ENCODE data around the gene ICA1. TPM values are rescaled to one million over a fixed set of nuclear protein-coding genes. Genes with fewer than 3 reads are reported as not detected.

Gene ICA1
- total RNA-seq, 2 experiments from 2014 or later: 0.34 to 1.3 TPM

DNA sequence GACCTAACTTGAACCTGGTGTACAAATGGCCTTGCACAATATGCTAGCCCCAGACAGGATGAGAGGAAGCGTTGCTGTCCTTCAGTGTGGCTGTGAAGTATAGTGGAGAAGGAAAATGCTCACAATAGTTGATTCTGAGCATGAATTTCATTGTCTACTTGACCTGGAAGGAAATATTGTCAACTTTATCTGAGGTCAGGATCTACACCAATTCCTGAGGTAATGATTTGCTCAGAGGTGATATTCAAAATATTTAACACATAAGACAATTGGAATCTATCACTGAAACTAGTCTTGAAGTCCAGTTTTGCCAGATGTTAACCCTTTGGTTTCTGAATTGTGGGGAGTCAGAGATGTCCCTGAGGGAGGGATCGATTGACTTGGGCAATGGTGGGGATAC lies 20.9 kb upstream of the ICA1 start:
- Mint-ChIP-seq H3K27ac (no peak overlapping the region), H3K36me3 (ENCODE audit: low read depth) (no peaks in the 10 kb centered on the region), H3K27me3 (no peaks in the 10 kb centered on the region), H3K4me3 (no peak overlapping the region), H3K9me3 (no peaks in the 10 kb centered on the region), H3K4me1 (ENCODE audit: low read depth) (no peaks in the 10 kb centered on the region)
- intact Hi-C loops (cut with micrococcal nuclease): no loop called here
- DNase-seq (no peak), ATAC-seq (no peak)
- CTCF ChIA-PET: no interaction called here
- POLR2A ChIA-PET: no interaction called here
- TF ChIP-seq, protein P1, sequence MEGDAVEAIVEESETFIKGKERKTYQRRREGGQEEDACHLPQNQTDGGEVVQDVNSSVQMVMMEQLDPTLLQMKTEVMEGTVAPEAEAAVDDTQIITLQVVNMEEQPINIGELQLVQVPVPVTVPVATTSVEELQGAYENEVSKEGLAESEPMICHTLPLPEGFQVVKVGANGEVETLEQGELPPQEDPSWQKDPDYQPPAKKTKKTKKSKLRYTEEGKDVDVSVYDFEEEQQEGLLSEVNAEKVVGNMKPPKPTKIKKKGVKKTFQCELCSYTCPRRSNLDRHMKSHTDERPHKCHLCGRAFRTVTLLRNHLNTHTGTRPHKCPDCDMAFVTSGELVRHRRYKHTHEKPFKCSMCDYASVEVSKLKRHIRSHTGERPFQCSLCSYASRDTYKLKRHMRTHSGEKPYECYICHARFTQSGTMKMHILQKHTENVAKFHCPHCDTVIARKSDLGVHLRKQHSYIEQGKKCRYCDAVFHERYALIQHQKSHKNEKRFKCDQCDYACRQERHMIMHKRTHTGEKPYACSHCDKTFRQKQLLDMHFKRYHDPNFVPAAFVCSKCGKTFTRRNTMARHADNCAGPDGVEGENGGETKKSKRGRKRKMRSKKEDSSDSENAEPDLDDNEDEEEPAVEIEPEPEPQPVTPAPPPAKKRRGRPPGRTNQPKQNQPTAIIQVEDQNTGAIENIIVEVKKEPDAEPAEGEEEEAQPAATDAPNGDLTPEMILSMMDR (IDR thresholded peaks at IDR 0.05): no peak

DNA sequence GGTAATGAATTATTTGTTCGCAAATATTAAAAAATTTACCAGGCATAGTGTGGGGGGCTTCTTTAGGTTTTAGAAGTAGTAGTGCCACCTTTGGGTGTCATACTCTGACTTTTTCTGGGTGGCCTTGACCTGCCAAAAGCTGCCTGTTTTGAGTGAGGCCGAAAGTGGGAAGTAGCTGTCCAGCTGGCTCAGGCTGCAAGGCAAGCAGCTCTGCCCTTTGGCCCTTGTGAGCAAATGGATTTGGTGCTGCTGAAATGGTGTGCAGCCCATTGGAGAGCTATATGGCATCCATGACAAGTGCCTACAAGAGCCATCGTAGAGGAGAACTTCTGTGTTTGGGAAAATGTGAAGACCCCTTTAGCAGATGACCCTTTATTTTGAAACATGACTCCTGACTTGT lies 20.2 kb upstream of the ICA1 start:
- CTCF ChIA-PET: interaction anchor here (1.0 kb wide), 1 partner anchor 14 kb away, joined by 5 read pairs; no protein-coding TSS in a partner anchor
- Mint-ChIP-seq H3K27ac (no peak overlapping the region), H3K4me3 (no peak overlapping the region), H3K27me3 (no peaks in the 10 kb centered on the region), H3K4me1 (ENCODE audit: low read depth) (no peaks in the 10 kb centered on the region), H3K36me3 (ENCODE audit: low read depth) (no peaks in the 10 kb centered on the region), H3K9me3 (no peaks in the 10 kb centered on the region)
- ATAC-seq: no peak
- DNase-seq: no peak
- intact Hi-C loops (cut with micrococcal nuclease): no loop called here
- POLR2A ChIA-PET: no interaction called here
- TF ChIP-seq, protein P1 (IDR thresholded peaks at IDR 0.05): no peak

DNA sequence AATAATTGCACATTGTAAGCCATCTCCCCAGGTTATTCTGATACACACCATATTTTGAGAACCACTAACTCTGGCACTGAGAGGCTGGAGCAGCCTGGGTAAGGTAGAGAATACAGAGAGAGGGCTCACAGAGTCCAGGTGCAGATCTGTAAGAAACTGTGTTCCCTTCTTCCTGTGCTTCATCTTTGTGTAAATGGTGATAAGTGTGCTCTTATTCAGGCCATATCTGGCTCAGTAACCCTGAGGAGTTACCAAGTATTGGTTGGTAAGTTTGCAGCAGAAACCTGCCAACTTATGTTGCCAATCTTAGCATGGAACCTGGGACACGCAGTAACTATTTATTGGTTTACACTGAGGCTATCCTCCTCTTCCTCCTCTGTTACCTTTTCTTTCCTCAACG lies 16.2 kb upstream of the ICA1 start:
- intact Hi-C loops (cut with micrococcal nuclease): no loop called here
- no peak for DNase-seq
- Mint-ChIP-seq H3K27me3 (peaks cover 4% of the 10 kb centered on the region), H3K4me1 (ENCODE audit: low read depth) (no peaks in the 10 kb centered on the region), H3K27ac (no peak overlapping the region), H3K36me3 (ENCODE audit: low read depth) (no peaks in the 10 kb centered on the region), H3K4me3 (no peak overlapping the region), H3K9me3 (no peaks in the 10 kb centered on the region)
- TF ChIP-seq, protein P1 (IDR thresholded peaks at IDR 0.05): no peak
- ATAC-seq: no peak
- ChIA-PET POLR2A (no interaction called here), CTCF (no interaction called here)

DNA sequence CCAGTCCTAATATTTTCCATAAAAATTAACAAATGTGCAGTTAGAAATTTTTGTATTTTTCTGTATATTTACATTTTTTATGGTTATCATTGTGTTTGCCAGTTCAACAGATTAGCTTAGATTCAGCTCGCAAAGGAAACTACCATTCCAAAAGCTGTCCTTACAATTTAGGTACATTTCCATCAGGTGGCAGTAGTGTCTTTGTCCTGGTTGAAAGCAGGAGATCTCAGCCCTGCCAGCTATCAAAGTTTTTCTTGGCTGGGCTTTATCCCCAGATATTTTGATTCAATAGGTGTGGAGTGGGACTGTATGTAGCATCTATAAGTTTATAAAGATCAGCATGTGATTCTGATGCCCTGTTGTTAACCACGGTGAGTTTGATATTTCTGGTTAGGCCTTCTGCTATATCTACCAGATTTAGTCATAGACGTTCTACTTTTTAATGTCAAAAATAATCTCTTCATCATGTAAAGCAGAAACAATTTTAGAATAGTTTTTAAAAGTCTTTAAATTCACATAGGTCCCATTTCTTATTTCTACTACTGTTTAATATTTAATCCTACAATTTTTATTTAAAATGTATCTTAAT lies 15.5 kb upstream of the ICA1 start:
- Mint-ChIP-seq H3K4me3 (no peak overlapping the region), H3K36me3 (ENCODE audit: low read depth) (no peaks in the 10 kb centered on the region), H3K4me1 (ENCODE audit: low read depth) (no peaks in the 10 kb centered on the region), H3K27me3 (peaks cover 4% of the 10 kb centered on the region), H3K9me3 (no peaks in the 10 kb centered on the region), H3K27ac (no peak overlapping the region)
- ChIA-PET CTCF (interaction anchor here (0.9 to 4.9 kb wide), 3 partner anchors 10 to 18 kb away, joined by 3 to 19 read pairs (median 4); no protein-coding TSS in a partner anchor), POLR2A (no interaction called here)
- intact Hi-C loops (cut with micrococcal nuclease): no loop called here
- TF ChIP-seq, protein P1 (IDR thresholded peaks at IDR 0.05): no peak
- ATAC-seq (no peak), DNase-seq (no peak)

DNA sequence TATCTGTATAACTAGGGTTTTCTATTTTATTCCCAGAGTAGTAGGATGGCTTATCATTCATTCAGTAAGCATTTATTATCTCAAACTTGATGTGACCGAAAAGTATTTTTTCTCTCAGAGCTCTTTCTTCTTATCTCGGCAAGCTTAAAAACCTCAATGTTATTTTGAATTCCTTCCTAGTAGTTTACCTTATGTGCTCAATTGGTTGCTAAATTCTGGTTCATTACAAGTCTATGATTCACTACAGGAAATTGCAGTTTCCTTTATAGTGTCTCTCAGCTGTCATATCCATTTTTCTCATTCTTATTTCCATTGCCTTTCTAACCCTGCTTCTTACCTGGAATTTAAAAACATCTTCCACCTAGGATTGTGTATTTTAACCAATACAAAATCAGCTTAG lies 12.6 kb upstream of the ICA1 start:
- intact Hi-C loops (cut with micrococcal nuclease): no loop called here
- no peak for ATAC-seq
- POLR2A ChIA-PET: no interaction called here
- Mint-ChIP-seq H3K27ac (no peak overlapping the region), H3K36me3 (ENCODE audit: low read depth) (no peaks in the 10 kb centered on the region), H3K9me3 (no peaks in the 10 kb centered on the region), H3K27me3 (peaks cover 4% of the 10 kb centered on the region), H3K4me3 (no peak overlapping the region), H3K4me1 (ENCODE audit: low read depth) (no peaks in the 10 kb centered on the region)
- TF ChIP-seq, protein P1 (IDR thresholded peaks at IDR 0.05): no peak
- CTCF ChIA-PET: interaction anchor here (4.9 kb wide), 1 partner anchor 21 kb away, joined by 19 read pairs; no protein-coding TSS in a partner anchor
- DNase-seq: no peak

Data from activated CD8-positive, alpha-beta T cell treated with anti-CD3 and anti-CD28 coated beads for 36 hours (primary cell).